Measurements from ENCODE around the gene IER5.

Gene IER5

GRCh38 chr1:181077576-181078242, 10.8 kb upstream of the IER5 start:
- DNase-seq (ENCODE audit: low read depth): no peak

- no peak for DNase-seq (ENCODE audit: low read depth)
Observed at GRCh38 chr1:181079382-181079781, 9.1 kb upstream of the IER5 start.

DNA sequence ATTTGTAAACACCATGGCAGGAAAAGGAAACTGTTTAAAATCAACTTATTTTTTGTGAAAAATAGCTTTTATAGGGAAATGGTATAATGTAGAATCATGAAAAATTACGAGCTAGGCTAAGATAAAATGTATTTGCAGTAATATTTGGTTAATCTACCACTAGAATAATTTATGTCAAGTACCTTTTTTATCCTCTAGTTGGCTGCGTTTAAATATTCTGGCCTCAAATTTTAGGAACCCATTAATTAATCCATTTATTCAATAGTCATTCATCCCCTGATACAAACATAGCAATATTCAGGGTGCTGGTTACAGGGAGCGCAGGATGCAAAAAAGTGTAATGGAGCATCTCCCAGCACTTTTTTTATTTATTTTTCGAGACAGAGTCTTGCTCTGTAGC, 8.6 kb upstream of the IER5 start:
- no peak for DNase-seq (ENCODE audit: low read depth)

- DNase-seq (ENCODE audit: low read depth): no peak
Observed at GRCh38 chr1:181080556-181080955, 7.9 kb upstream of the IER5 start.

- no peak for DNase-seq (ENCODE audit: low read depth)
Observed at GRCh38 chr1:181081395-181081794, 7.1 kb upstream of the IER5 start.

GRCh38 chr1:181083842-181084605, 4.5 kb upstream of the IER5 start:
- peak; percentile 53 for DNase-seq (ENCODE audit: low read depth)

- no peak for DNase-seq (ENCODE audit: low read depth)
Observed at GRCh38 chr1:181084606-181084969, 3.9 kb upstream of the IER5 start.

DNA sequence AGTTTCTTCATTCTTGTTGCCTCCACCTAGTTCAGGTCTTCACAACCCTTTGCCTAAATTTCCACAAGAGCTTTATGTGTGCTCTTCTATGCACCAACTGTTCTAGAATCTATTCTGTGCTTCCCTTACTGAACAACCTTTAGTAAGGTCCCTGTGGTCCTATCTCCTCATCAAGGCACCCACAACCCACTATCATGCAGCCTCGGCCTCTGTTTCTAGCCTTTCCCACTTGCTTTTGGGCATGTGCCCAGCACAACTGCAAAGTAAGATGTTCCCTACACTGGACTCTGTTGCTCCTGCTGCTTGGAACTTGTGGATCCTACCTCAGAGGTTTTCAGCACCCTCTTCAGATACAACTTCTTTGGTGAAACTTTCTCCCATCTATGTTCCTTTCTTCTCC, 2.4 kb upstream of the IER5 start:
- no peak for DNase-seq (ENCODE audit: low read depth)

DNA sequence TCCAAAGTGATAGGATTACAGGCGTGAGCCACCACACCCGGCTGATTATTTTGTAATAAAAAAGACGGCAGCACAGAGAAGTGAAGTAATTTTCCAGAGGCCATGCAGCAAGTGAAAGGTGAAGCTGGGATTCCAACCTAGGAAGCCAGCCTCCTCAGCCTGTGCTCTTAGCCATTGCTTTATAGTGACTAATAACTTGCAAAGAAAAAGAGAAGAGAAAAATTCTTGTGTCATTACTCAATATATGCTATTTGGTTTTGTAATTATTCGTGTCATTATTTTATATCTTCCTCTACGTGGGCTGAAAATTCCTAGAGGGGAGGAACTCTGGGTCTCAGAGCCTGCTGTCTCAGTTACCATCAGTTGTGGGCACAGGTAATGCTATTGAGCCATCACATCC, 1.6 kb upstream of the IER5 start:
- peak; percentile 65 for DNase-seq (ENCODE audit: low read depth)

GRCh38 chr1:181087400-181087901, 1.0 kb upstream of the IER5 start:
- DNase-seq (ENCODE audit: low read depth): no peak

DNA sequence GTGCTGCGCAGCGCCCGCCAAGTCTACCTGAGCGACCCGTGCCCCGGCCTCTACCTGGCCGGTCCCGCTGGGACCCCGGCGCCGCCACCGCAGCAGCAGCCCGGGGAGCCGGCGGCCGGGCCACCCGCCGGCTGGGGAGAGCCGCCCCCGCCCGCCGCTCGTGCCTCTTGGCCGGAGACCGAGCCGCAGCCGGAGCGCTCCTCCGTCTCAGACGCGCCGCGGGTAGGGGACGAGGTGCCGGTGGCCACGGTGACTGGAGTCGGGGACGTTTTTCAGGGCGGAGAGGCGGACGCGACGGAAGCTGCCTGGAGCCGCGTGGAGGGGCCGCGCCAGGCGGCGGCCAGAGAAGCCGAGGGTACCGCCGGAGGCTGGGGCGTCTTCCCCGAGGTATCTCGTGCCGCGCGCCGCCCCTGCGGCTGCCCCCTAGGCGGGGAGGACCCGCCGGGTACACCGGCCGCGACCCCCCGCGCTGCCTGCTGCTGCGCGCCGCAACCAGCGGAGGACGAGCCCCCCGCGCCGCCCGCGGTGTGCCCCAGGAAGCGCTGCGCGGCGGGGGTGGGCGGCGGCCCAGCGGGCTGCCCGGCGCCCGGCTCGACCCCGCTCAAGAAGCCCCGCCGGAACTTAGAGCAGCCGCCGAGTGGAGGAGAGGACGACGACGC, 646 bp downstream of the IER5 start:
- no peak for DNase-seq (ENCODE audit: low read depth)

DNA sequence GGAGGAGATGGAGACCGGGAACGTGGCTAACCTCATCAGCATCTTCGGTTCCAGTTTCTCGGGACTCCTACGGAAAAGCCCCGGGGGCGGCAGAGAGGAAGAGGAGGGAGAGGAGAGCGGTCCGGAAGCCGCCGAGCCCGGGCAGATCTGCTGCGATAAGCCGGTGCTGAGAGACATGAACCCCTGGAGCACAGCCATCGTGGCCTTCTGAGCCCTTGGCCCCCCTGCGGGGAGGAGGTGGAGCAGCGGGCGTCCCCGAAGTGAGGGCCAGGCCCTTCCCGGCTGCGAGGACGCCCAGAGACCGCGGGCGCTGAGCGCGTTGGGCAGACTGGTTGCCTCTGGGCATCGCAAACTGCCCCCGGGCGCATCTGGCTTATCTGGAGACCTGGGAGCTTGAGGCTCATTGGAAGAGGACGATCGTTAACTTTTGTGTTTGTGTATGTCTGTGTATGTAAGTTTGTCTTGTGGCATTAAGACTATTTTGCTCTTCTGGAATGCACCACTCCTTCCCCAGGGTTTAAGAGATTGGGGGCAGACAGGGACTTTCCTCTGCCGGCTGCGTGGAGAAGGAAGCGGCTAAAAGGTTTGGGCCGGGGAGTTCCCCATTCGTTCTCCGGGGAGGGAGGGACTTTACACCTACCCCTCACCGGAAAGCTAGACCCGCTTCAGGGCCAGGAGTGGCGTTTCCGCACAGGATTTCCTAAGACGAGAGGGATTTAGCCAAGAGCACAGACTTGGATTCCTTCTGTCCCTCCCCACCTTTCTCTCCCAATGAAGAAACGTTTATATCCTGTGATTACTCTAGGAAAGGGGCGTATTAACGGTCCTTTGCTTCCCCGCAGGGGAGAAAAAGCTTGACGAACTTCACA, 1.4 kb downstream of the IER5 start:
- peak; percentile 72 for DNase-seq (ENCODE audit: low read depth)

DNA sequence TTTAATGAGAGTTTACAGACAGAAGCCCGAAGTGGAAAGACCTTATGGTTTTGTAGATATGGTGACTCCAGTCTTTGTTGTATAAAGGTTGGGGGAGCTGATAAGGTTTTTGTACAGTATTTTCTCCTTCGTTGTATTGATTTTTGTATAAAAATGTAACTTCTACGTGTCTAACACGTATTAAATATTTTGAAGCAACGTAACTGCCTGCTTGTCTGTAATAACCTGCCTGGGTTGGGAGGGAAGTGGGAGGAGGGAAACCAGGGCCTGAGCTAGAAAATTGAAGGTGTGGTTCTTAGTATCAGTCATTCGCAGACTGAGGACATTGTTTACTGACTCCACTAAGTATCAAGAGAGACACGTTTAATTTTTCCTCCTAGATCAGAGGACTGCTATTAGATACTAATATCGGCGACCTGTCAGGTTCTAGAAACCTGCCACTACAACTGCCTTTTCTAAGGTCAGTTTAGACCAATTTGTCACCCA, 2.2 kb downstream of the IER5 start:
- no peak for DNase-seq (ENCODE audit: low read depth)

- no peak for DNase-seq (ENCODE audit: low read depth)
Observed at GRCh38 chr1:181091309-181092040, 3.0 kb downstream of the IER5 start.

DNA sequence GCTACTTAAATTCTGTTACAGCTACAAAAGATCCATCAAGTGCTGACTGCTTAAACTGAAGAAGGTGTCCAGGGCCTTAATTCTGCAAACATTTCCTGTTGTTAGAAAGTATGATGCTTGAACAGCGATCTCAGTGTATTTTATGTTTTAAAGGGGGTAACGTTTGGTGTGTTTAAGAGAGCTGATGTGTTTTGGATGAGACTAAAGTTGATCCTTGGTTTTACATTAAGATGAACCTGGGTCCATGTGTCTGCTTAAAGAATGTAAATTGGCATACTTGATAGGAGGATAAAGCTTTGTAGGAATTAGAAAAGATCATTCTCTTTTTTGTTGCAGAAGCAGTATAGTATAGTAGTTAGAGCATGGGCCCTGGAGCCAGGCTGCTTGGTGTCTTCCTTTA, 3.6 kb downstream of the IER5 start:
- DNase-seq (ENCODE audit: low read depth): no peak

DNA sequence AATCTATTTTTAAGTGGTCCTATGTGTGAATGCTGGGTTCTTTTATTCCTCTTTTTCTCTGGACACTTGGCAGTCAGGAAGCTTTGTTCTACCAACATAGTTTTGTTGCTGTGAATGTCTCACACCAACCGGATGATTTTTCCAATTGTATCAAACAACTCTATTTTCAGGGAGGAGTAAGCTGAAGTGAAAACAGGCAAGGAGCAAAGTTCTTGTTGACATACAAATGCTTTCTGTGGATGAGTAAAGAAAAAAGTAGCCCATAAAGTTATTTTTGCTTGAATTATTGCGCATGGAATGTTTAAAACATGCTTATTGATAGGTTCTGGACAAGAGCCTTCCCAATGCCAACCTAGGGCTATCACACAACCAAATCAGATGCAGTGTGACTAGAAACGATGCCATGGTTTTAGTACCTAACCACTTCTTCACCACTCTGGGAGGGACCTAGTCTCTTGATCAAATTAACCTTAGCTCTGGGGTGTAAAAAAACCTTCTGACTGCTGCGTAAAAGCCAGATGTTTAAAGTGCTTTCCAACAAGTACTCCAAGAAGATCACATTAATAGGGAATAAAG, 4.5 kb downstream of the IER5 start:
- DNase-seq (ENCODE audit: low read depth): no peak

GRCh38 chr1:181094416-181095212, 6.1 kb downstream of the IER5 start:
- peak; percentile 86 for DNase-seq (ENCODE audit: low read depth)

- DNase-seq (ENCODE audit: low read depth): no peak
Observed at GRCh38 chr1:181095260-181095659, 6.8 kb downstream of the IER5 start.

DNA sequence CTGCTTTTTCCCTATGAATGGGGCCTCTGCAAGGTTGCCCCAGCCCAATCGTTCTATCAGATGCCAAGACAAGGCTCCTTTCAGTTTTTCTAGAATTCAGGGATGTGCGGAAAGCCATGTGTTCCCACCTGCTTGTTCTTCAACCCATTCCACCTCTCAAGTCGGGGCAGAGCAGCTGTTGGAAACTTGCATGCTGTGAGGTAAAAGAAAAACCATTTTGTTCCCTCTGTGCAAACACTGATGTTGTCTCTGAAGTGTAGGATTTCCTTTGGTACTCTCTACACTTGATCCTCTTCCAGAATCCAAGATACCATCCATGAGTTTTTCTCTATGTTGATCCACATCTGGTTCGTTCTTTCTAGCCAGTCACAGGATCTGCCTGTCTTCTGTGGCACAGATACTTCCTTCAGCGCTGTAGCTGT, 7.3 kb downstream of the IER5 start:
- peak; percentile 56 for DNase-seq (ENCODE audit: low read depth)

DNA sequence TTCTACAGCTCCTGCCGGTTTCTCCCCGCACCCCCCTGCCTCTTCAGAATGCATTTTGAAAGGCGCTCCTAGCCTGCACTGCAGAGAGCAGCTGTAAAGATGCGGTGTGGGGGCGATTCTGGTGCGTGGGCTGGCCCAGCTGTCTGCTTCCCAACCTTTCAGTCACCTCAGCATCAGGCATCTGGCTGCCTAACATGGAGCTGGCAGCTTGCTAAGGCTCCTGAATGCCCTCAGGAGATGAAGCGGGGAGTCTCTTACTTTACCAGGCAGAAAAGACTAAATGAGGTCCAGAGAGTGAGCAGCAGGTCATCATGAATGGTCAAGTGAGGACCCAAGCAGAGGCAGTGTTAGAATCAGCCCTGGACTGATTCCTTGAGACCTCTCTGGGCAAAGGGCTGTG, 8.7 kb downstream of the IER5 start:
- no peak for DNase-seq (ENCODE audit: low read depth)

All from fibroblast of gingiva (primary cell).